Endodermal cell (in vitro differentiated cells): ENCODE measurements around the gene DDX27. TPM values are rescaled to one million over a fixed set of nuclear protein-coding genes. Genes with fewer than 3 reads are reported as not detected.

Source experiments
- DNase-seq: peaks from one replicate; pipeline ENCODE4 v3.0.0-alpha.2; 2017
- H3K27ac ChIP-seq: 2 replicates; pipeline ENCODE4 v1.5.1; 2013; ENCODE audit warnings: mild to moderate bottlenecking, low read depth, low read length, moderate library complexity
- H3K27me3 ChIP-seq: 2 replicates; pipeline ENCODE4 v1.6.1; 2013; ENCODE audit warnings: mild to moderate bottlenecking, low read length, moderate library complexity; ENCODE audit not compliant: insufficient read depth, control insufficient read depth, poor library complexity, severe bottlenecking
- H3K36me3 ChIP-seq: 2 replicates; pipeline ENCODE4 v1.7.0; 2013; ENCODE audit warnings: mild to moderate bottlenecking, low read length, moderate library complexity; ENCODE audit not compliant: control insufficient read depth, insufficient read depth
- H3K4me1 ChIP-seq: one replicate; pipeline ENCODE4 v1.7.0; 2013; ENCODE audit warnings: low read length; ENCODE audit not compliant: control insufficient read depth, insufficient read depth
- H3K4me3 ChIP-seq: 2 replicates; pipeline ENCODE4 v1.5.1; 2013; ENCODE audit warnings: mild to moderate bottlenecking, low read length, moderate library complexity
- H3K9ac ChIP-seq: 2 replicates; pipeline ENCODE4 v1.6.1; 2013; ENCODE audit warnings: mild to moderate bottlenecking, low read length, moderate library complexity; ENCODE audit not compliant: poor library complexity, severe bottlenecking; ENCODE audit errors: extremely low read depth
- H3K9me3 ChIP-seq: 2 replicates; pipeline ENCODE4 v1.6.1; 2013; ENCODE audit warnings: mild to moderate bottlenecking, low read length, moderate library complexity; ENCODE audit not compliant: control insufficient read depth
- H3K27ac Mint-ChIP-seq: 2 replicates; pipeline ENCODE4 v1.8.0; 2020; ENCODE audit warnings: mixed read lengths
- H3K27me3 Mint-ChIP-seq: 2 replicates; pipeline ENCODE4 v1.8.0; 2021; ENCODE audit warnings: mild to moderate bottlenecking, mixed read lengths; ENCODE audit not compliant: insufficient read depth
- H3K36me3 Mint-ChIP-seq: 2 replicates; pipeline ENCODE4 v1.8.0; 2020; ENCODE audit warnings: low read depth, mixed read lengths
- H3K4me1 Mint-ChIP-seq: 2 replicates; pipeline ENCODE4 v1.8.0; 2020; ENCODE audit warnings: mixed read lengths
- H3K4me3 Mint-ChIP-seq: 2 replicates; pipeline ENCODE4 v1.8.0; 2020; ENCODE audit warnings: mild to moderate bottlenecking, moderate library complexity, mixed read lengths
- H3K9me3 Mint-ChIP-seq: 2 replicates; pipeline ENCODE4 v1.8.0; 2020; ENCODE audit warnings: mild to moderate bottlenecking, mixed read lengths
- WGBS, 2 experiments: methylation state at CpG; one replicate each; pipeline versions ENCODE4 v1.1.5 to v1.1.7; 2013; ENCODE audit warnings: missing lambda C conversion rate in 2 of 2, mixed read lengths in 1 of 2; ENCODE audit not compliant: insufficient coverage in 1 of 2, insufficient read length in 1 of 2; 5-methylcytosine and 5-hydroxymethylcytosine counted together
- total RNA-seq, 2 donors: library from RNA; stranded (reverse); fragmentation: NEBNext Ultra II Directional in 1 of 2; extraction: Animal tissue kit (Norgen Biotek cat#: 25700) in 1 of 2; gene quantifications; 2 replicates in 1 of 2; 3 replicates in 1 of 2; pipeline ENCODE4 v1.2.1, GENCODE V29; 2021
- TF ChIP-seq, protein P1 (sequence below): fragments of 200-600 bp; sonication (generic); conservative IDR thresholded peaks from 2 replicates; pipeline ENCODE4 v1.5.0; 2021; ENCODE audit warnings: antibody characterized with exemption, mild to moderate bottlenecking

DDX27 gene
- total RNA-seq, 2 donors from 2014 or later, result 40.4 to 45.2 TPM

GRCh38 chr20:49231471-49231870 is 12.3 kb downstream of the DDX27 start:
- H3K27me3 ChIP-seq, result no peaks in the 10 kb centered on the region
- H3K4me1 Mint-ChIP-seq, result no peaks in the 10 kb centered on the region
- peaks cover 85% of the 10 kb centered on the region for H3K36me3 ChIP-seq
- no peak for DNase-seq
- no peak overlapping the region for H3K9ac ChIP-seq
- no peak overlapping the region for H3K27ac ChIP-seq
- TF ChIP-seq, protein P1, sequence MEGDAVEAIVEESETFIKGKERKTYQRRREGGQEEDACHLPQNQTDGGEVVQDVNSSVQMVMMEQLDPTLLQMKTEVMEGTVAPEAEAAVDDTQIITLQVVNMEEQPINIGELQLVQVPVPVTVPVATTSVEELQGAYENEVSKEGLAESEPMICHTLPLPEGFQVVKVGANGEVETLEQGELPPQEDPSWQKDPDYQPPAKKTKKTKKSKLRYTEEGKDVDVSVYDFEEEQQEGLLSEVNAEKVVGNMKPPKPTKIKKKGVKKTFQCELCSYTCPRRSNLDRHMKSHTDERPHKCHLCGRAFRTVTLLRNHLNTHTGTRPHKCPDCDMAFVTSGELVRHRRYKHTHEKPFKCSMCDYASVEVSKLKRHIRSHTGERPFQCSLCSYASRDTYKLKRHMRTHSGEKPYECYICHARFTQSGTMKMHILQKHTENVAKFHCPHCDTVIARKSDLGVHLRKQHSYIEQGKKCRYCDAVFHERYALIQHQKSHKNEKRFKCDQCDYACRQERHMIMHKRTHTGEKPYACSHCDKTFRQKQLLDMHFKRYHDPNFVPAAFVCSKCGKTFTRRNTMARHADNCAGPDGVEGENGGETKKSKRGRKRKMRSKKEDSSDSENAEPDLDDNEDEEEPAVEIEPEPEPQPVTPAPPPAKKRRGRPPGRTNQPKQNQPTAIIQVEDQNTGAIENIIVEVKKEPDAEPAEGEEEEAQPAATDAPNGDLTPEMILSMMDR, result no peak
- H3K9me3 Mint-ChIP-seq, result no peaks in the 10 kb centered on the region
- peaks cover 77% of the 10 kb centered on the region for H3K36me3 Mint-ChIP-seq
- H3K27me3 Mint-ChIP-seq, result no peaks in the 10 kb centered on the region
- H3K4me3 Mint-ChIP-seq, result no peak overlapping the region
- no peaks in the 10 kb centered on the region for H3K4me1 ChIP-seq
- H3K27ac Mint-ChIP-seq, result no peak overlapping the region
- 68 to 85% methylated on average over 5 to 7 of the region's 7 CpGs for WGBS, 2 experiments
- no peaks in the 10 kb centered on the region for H3K9me3 ChIP-seq
- H3K4me3 ChIP-seq, result no peak overlapping the region

- H3K27ac Mint-ChIP-seq, result peak overlapping the region; percentile 42
- no peaks in the 10 kb centered on the region for H3K27me3 Mint-ChIP-seq
- H3K27ac ChIP-seq, result no peak overlapping the region
- H3K4me1 Mint-ChIP-seq, result peaks cover 5% of the 10 kb centered on the region
- no peaks in the 10 kb centered on the region for H3K4me1 ChIP-seq
- 97 to 100% methylated on average over 4 to 10 of the region's 10 CpGs for WGBS, 2 experiments
- no peak overlapping the region for H3K4me3 ChIP-seq
- no peak overlapping the region for H3K9ac ChIP-seq
- TF ChIP-seq, protein P1, result no peak
- no peaks in the 10 kb centered on the region for H3K9me3 Mint-ChIP-seq
- no peak for DNase-seq
- H3K27me3 ChIP-seq, result no peaks in the 10 kb centered on the region
- no peak overlapping the region for H3K4me3 Mint-ChIP-seq
- no peaks in the 10 kb centered on the region for H3K9me3 ChIP-seq
- H3K36me3 Mint-ChIP-seq, result peaks cover 76% of the 10 kb centered on the region
- H3K36me3 ChIP-seq, result peaks cover 74% of the 10 kb centered on the region
Observed at GRCh38 chr20:49233226-49233625, 14.0 kb downstream of the DDX27 start.

GRCh38 chr20:49234831-49235230 is 15.6 kb downstream of the DDX27 start:
- Histone ChIP-seq H3K9ac (no peak overlapping the region), H3K4me1 (no peaks in the 10 kb centered on the region), H3K4me3 (no peak overlapping the region), H3K27ac (no peak overlapping the region), H3K9me3 (no peaks in the 10 kb centered on the region), H3K36me3 (peaks cover 74% of the 10 kb centered on the region), H3K27me3 (no peaks in the 10 kb centered on the region)
- Mint-ChIP-seq H3K9me3 (no peaks in the 10 kb centered on the region), H3K36me3 (peaks cover 78% of the 10 kb centered on the region), H3K4me3 (no peak overlapping the region), H3K27ac (no peak overlapping the region), H3K27me3 (no peaks in the 10 kb centered on the region), H3K4me1 (peaks cover 5% of the 10 kb centered on the region)
- WGBS, 2 experiments, result 96 to 98% methylated on average over 3 to 6 of the region's 6 CpGs
- no peak for DNase-seq
- TF ChIP-seq, protein P1, result no peak
